Epithelial cell of esophagus (primary cell): Measurements from ENCODE around the gene ANKRD63.

Experiments
- DNase-seq: peaks from one replicate; pipeline ENCODE4 v3.0.0; 2010; ENCODE audit warnings: low read depth
- H3K4me3 ChIP-seq: 2 replicates; pipeline ENCODE4 v1.5.1; 2011; ENCODE audit warnings: mild to moderate bottlenecking, low read length, control low read depth
- CTCF ChIP-seq: IDR thresholded peaks from 2 replicates; pipeline ENCODE4 v1.5.1; 2011; ENCODE audit warnings: low read depth, mild to moderate bottlenecking, low read length, control low read depth, inconsistent platforms; ENCODE audit not compliant: insufficient read depth; ENCODE audit errors: missing control alignments

ANKRD63 gene

GRCh38 chr15:40307421-40308211, 24.8 kb upstream of the ANKRD63 start, which contains the start of gene PLCB2:
PLCB2 (minus strand) TSS chr15:40307935; CDS start chr15:40307672, 263 bp downstream.
- no peak within 1 kb of the TSS for H3K4me3 ChIP-seq
- no peak for DNase-seq

GRCh38 chr15:40306908-40307307, 24.0 kb upstream of the ANKRD63 start:
- no peak for DNase-seq
- TF ChIP-seq CTCF = no peak
- H3K4me3 ChIP-seq = no peak overlapping the region

More at GRCh38 chr15:40307421-40308211, 24.8 kb upstream of the ANKRD63 start, which contains the start of gene PLCB2:
- TF ChIP-seq CTCF = peak; percentile 22

DNA sequence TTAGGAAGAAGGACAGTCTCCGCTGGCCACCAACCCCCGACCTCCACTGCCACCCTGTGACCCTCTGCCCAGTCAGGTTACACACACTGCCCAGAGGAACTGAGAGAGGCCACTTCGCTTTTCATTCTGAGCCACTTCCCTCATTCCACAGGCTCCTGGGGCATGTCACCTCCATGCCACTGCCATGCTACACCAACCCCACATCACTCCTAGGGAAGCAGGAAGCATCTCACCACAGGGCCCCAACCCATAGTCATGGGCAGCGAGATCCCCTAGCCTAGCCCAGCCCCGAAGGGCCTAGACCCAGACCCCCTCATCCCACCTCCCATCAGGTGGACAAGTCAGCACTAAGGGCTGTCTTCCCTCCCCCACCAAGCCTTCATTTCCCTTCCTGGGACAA, 23.5 kb upstream of the ANKRD63 start:
- no peak overlapping the region for H3K4me3 ChIP-seq
- no peak for TF ChIP-seq CTCF
- DNase-seq = no peak

- H3K4me3 ChIP-seq = no peak overlapping the region
- TF ChIP-seq CTCF = no peak
- DNase-seq = no peak
These were observed 22.4 kb upstream of the ANKRD63 start for GRCh38 chr15:40305281-40305680.

GRCh38 chr15:40303576-40303975, 20.7 kb upstream of the ANKRD63 start:
- no peak for DNase-seq
- no peak overlapping the region for H3K4me3 ChIP-seq
- no peak for TF ChIP-seq CTCF

DNA sequence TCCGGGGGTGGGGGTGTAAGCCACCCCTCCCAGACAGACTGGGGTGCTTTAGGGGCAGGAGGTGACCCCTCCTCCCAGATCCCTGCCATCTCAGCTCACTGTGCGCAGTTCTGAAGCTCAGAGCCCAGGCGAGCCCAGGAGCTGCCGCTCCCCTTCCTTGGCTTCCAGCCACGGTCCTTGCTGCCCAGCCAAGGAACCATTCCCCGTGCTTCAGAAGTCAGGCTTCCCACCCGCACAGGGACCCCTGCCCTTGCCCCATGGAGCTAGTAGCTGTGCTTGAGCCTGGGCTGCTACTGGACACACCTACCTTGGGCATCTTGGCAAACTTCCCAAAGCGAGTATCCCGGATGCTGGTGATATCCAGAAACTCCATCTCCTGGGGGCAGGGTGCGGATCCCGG, 20.1 kb upstream of the ANKRD63 start:
- TF ChIP-seq CTCF = no peak
- no peak overlapping the region for H3K4me3 ChIP-seq

More for the DNA sequence above, 20.1 kb upstream of the ANKRD63 start:
- DNase-seq = no peak
